ENCODE measurements around the gene BPIFB3. TPM values are rescaled to one million over a fixed set of nuclear protein-coding genes. Genes with fewer than 3 reads are reported as not detected.

BPIFB3 gene
- total RNA-seq, 1 donor from 2014 or later: not detected

DNA sequence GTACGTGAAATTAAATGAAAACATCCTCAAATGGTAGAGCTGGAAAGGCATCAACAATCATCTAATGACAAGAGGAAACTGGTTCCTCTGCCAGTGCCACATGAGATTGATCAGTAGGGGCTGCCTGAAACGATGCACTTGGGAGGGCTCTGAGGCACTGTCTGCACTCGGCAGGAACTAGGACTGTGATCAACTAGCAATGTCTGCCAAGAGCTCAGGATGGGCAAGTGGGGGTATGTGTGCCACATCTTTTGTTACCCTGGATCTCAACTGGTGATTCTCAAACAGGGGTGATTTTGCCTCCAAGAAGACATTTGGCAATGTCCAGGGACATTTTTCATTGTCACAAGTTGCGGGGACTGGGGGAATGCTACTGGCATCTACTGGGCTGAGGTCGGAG is 20.3 kb upstream of the BPIFB3 start:
- no peaks in the 10 kb centered on the region for H3K4me1 Mint-ChIP-seq
- no peak overlapping the region for H3K27ac ChIP-seq
- no peak for TF ChIP-seq EZH2 (IDR thresholded peaks at IDR 0.05)
- no peak for TF ChIP-seq EZH2phosphoT487 (IDR thresholded peaks at IDR 0.05)
- TF ChIP-seq, protein P1, sequence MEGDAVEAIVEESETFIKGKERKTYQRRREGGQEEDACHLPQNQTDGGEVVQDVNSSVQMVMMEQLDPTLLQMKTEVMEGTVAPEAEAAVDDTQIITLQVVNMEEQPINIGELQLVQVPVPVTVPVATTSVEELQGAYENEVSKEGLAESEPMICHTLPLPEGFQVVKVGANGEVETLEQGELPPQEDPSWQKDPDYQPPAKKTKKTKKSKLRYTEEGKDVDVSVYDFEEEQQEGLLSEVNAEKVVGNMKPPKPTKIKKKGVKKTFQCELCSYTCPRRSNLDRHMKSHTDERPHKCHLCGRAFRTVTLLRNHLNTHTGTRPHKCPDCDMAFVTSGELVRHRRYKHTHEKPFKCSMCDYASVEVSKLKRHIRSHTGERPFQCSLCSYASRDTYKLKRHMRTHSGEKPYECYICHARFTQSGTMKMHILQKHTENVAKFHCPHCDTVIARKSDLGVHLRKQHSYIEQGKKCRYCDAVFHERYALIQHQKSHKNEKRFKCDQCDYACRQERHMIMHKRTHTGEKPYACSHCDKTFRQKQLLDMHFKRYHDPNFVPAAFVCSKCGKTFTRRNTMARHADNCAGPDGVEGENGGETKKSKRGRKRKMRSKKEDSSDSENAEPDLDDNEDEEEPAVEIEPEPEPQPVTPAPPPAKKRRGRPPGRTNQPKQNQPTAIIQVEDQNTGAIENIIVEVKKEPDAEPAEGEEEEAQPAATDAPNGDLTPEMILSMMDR (IDR thresholded peaks at IDR 0.05): no peak

DNA sequence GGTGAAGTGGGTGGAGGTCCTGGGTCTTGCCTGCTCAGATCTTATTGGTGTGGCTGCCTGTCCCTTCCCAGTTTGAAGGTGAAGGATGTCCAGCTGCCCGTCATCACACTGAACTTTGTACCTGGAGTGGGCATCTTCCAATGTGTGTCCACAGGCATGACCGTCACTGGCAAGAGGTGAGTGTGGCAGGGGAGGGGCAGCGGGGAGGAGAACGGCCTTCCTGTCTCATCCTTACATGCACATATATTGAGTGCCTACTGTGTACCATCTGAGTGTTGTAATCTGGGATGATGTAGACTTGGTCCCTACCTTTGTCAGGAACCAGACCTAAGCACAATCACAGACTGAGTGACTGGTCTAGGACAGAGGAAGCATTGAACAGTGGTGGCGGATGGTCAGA is 19.6 kb upstream of the BPIFB3 start:
- Mint-ChIP-seq H3K27me3 (ENCODE audit: insufficient read depth, low read depth) (peaks cover 10% of the 10 kb centered on the region), H3K9me3 (no peaks in the 10 kb centered on the region), H3K4me3 (no peak overlapping the region), H3K4me1 (no peaks in the 10 kb centered on the region), H3K27ac (no peak overlapping the region), H3K36me3 (no peaks in the 10 kb centered on the region)
- Histone ChIP-seq H3K27ac (no peak overlapping the region), H3K4me1 (no peaks in the 10 kb centered on the region), H3K4me2 (no peak overlapping the region), H4K20me1 (ENCODE audit: low read depth) (no peaks in the 10 kb centered on the region), H3K9me3 (ENCODE audit: low read depth) (no peaks in the 10 kb centered on the region), H3K27me3 (peaks cover 21% of the 10 kb centered on the region), H2AFZ (replicated peaks) (no peak overlapping the region), H3K9ac (no peak overlapping the region), H3F3A (ENCODE audit: low read depth) (no peaks in the 10 kb centered on the region), H3K79me2 (ENCODE audit: low read depth) (no peaks in the 10 kb centered on the region), H3K36me3 (no peaks in the 10 kb centered on the region), H3K4me3 (no peak overlapping the region)
- no peak for DNase-seq (ENCODE audit: low spot score)
- TF ChIP-seq EZH2 (IDR thresholded peaks at IDR 0.05): no peak
- no peak for TF ChIP-seq EZH2phosphoT487 (IDR thresholded peaks at IDR 0.05)
- TF ChIP-seq, protein P1 (IDR thresholded peaks at IDR 0.05): no peak

More for the DNA sequence above, 20.3 kb upstream of the BPIFB3 start:
- H3K27ac Mint-ChIP-seq: no peak overlapping the region
- no peaks in the 10 kb centered on the region for H3F3A ChIP-seq (ENCODE audit: low read depth)
- no peaks in the 10 kb centered on the region for H3K36me3 Mint-ChIP-seq
- no peak overlapping the region for H3K4me2 ChIP-seq
- no peaks in the 10 kb centered on the region for H3K79me2 ChIP-seq (ENCODE audit: low read depth)
- peaks cover 11% of the 10 kb centered on the region for H3K27me3 Mint-ChIP-seq (ENCODE audit: insufficient read depth, low read depth)
- H3K9me3 ChIP-seq (ENCODE audit: low read depth): no peaks in the 10 kb centered on the region
- no peaks in the 10 kb centered on the region for H3K9me3 Mint-ChIP-seq
- H3K4me3 ChIP-seq: no peak overlapping the region
- H2AFZ ChIP-seq (replicated peaks): no peak overlapping the region
- no peak overlapping the region for H3K9ac ChIP-seq
- no peaks in the 10 kb centered on the region for H4K20me1 ChIP-seq (ENCODE audit: low read depth)
- H3K27me3 ChIP-seq: peaks cover 13% of the 10 kb centered on the region
- H3K4me1 ChIP-seq: no peaks in the 10 kb centered on the region
- H3K4me3 Mint-ChIP-seq: no peak overlapping the region
- DNase-seq (ENCODE audit: low spot score): no peak
- no peaks in the 10 kb centered on the region for H3K36me3 ChIP-seq

- TF ChIP-seq, protein P1 (IDR thresholded peaks at IDR 0.05): no peak
- TF ChIP-seq EZH2 (IDR thresholded peaks at IDR 0.05): no peak
- TF ChIP-seq EZH2phosphoT487 (IDR thresholded peaks at IDR 0.05): no peak
- no peak for DNase-seq (ENCODE audit: low spot score)
- peaks cover 26% of the 10 kb centered on the region for H3K27me3 ChIP-seq
- no peaks in the 10 kb centered on the region for H3K36me3 Mint-ChIP-seq
- H3K9ac ChIP-seq: no peak overlapping the region
- H3K9me3 ChIP-seq (ENCODE audit: low read depth): no peaks in the 10 kb centered on the region
- no peak overlapping the region for H3K27ac Mint-ChIP-seq
- H3K27me3 Mint-ChIP-seq (ENCODE audit: insufficient read depth, low read depth): peaks cover 12% of the 10 kb centered on the region
- H2AFZ ChIP-seq (replicated peaks): no peak overlapping the region
- H3K4me3 Mint-ChIP-seq: no peak overlapping the region
- H3K9me3 Mint-ChIP-seq: no peaks in the 10 kb centered on the region
- no peaks in the 10 kb centered on the region for H3K79me2 ChIP-seq (ENCODE audit: low read depth)
- no peaks in the 10 kb centered on the region for H3K4me1 Mint-ChIP-seq
- H3K4me1 ChIP-seq: no peaks in the 10 kb centered on the region
- no peaks in the 10 kb centered on the region for H3F3A ChIP-seq (ENCODE audit: low read depth)
- no peak overlapping the region for H3K4me2 ChIP-seq
- H3K27ac ChIP-seq: no peak overlapping the region
- H3K36me3 ChIP-seq: no peaks in the 10 kb centered on the region
- H4K20me1 ChIP-seq (ENCODE audit: low read depth): no peaks in the 10 kb centered on the region
- no peak overlapping the region for H3K4me3 ChIP-seq
Observed at GRCh38 chr20:33034901-33035492, 18.7 kb upstream of the BPIFB3 start.

All from neural progenitor cell (in vitro differentiated cells).